Gastrocnemius medialis (tissue), 4 donors: ENCODE measurements around the gene CTSE. TPM values are rescaled to one million over a fixed set of nuclear protein-coding genes. Genes with fewer than 3 reads are reported as not detected.
A peak's percentile ranks its signal among the peaks of the same experiment; 100 is the strongest.

ENCODE experiments used
- ATAC-seq, 2 donors: fragments of 150-250 bp; one replicate each; pipeline ENCODE4 v1.9.1; 2016
- DNase-seq, 2 donors: peaks; one replicate each; pipeline ENCODE4 v3.0.0-alpha.2; 2019
- H3K27ac ChIP-seq, 4 donors: fragments of 200-600 bp; sonication (generic); 1 replicate in 1 of 4; 2 replicates in 3 of 4; pipeline ENCODE4 v1.5.1; 2016 to 2018; ENCODE audit warnings: mild to moderate bottlenecking in 2 of 4, moderate library complexity in 1 of 4
- H3K27me3 ChIP-seq, 3 donors: fragments of 200-600 bp; sonication (generic) in 2 of 3; 1 replicate in 1 of 3; 2 replicates in 2 of 3; pipeline versions ENCODE4 v1.5.1 to v1.6.0; 2016 to 2019; ENCODE audit warnings: mild to moderate bottlenecking in 1 of 3, moderate library complexity in 1 of 3
- H3K36me3 ChIP-seq, 2 donors: fragments of 200-600 bp; sonication (generic) in 1 of 2; one replicate each; pipeline ENCODE4 v1.5.1; 2017 to 2018
- H3K4me1 ChIP-seq, 2 donors: fragments of 200-600 bp; sonication (generic) in 1 of 2; one replicate each; pipeline ENCODE4 v1.5.1; 2016 to 2017; ENCODE audit warnings: mild to moderate bottlenecking in 2 of 2
- H3K4me3 ChIP-seq, 4 donors: fragments of 200-600 bp; sonication (generic) in 3 of 4; 1 replicate in 1 of 4; 2 replicates in 3 of 4; pipeline ENCODE4 v1.5.1; 2016 to 2019; ENCODE audit warnings: mild to moderate bottlenecking in 2 of 4
- H3K9me3 ChIP-seq, 3 donors: fragments of 200-600 bp; sonication (generic) in 2 of 3; 1 replicate in 1 of 3; 2 replicates in 2 of 3; pipeline ENCODE4 v1.5.1; 2016 to 2019
- POLR2A ChIP-seq, 2 donors: fragments of 450-650 bp; IDR thresholded peaks; one replicate each; pipeline ENCODE4 v1.6.1; 2017; ENCODE audit warnings: antibody characterized with exemption in 2 of 2, mild to moderate bottlenecking in 2 of 2, moderate library complexity in 2 of 2
- in situ Hi-C, 4 donors: fragments of 200-750 bp; cut with MboI; loops; one replicate each; pipeline versions ENCODE4 v1.15.0 to v1.8.0; 2017; ENCODE audit warnings: low sequenced_read_pairs in 4 of 4
- intact Hi-C: fragments of 100-400 bp; cut with DNase I; formaldehyde crosslinking; loops from one replicate; pipeline ENCODE4 v1.15.1; 2023; ENCODE audit warnings: low total_unique reads
- total RNA-seq, 4 donors: library from RNA; depleted of rRNA; stranded (reverse); fragments of >200 nt; gene quantifications; one replicate each; pipeline versions ENCODE4 v1.1.0 to v1.2.3, GENCODE V29; 2016
- TF ChIP-seq, protein P1 (sequence below), 5 experiments: fragments of 450-650 bp in 3 of 5; fragments of 200-600 bp in 2 of 5; sonication (generic) in 2 of 5; IDR thresholded peaks in 4 of 5; conservative IDR thresholded peaks in 1 of 5; 1 replicate in 4 of 5; 2 replicates in 1 of 5; pipeline ENCODE4 v1.5.1; 2016 to 2019; ENCODE audit warnings: antibody characterized with exemption in 5 of 5, mild to moderate bottlenecking in 3 of 5, moderate library complexity in 3 of 5

The CTSE gene
- total RNA-seq, 4 donors from 2014 or later: not detected

GRCh38 chr1:206030191-206030590, 6.5 kb upstream of the CTSE start:
- TF ChIP-seq POLR2A (IDR thresholded peaks at IDR 0.05): no peak
- TF ChIP-seq, protein P1, sequence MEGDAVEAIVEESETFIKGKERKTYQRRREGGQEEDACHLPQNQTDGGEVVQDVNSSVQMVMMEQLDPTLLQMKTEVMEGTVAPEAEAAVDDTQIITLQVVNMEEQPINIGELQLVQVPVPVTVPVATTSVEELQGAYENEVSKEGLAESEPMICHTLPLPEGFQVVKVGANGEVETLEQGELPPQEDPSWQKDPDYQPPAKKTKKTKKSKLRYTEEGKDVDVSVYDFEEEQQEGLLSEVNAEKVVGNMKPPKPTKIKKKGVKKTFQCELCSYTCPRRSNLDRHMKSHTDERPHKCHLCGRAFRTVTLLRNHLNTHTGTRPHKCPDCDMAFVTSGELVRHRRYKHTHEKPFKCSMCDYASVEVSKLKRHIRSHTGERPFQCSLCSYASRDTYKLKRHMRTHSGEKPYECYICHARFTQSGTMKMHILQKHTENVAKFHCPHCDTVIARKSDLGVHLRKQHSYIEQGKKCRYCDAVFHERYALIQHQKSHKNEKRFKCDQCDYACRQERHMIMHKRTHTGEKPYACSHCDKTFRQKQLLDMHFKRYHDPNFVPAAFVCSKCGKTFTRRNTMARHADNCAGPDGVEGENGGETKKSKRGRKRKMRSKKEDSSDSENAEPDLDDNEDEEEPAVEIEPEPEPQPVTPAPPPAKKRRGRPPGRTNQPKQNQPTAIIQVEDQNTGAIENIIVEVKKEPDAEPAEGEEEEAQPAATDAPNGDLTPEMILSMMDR (IDR thresholded peaks at IDR 0.05 in 4 of 5, conservative IDR thresholded peaks at IDR 0.05 in 1 of 5): no peak
- no peak overlapping the region for H3K4me3 ChIP-seq
- no peak for DNase-seq
- ATAC-seq: no peak
- no peaks in the 10 kb centered on the region for H3K9me3 ChIP-seq
- H3K27ac ChIP-seq: no peak overlapping the region
- no peaks in the 10 kb centered on the region for H3K4me1 ChIP-seq
- intact Hi-C loops: loop anchor here (5.0 kb wide), 1 partner anchor 77 kb away; no protein-coding TSS in a partner anchor
- no peaks in the 10 kb centered on the region for H3K27me3 ChIP-seq
- in situ Hi-C loops: no loop called here
- no peaks in the 10 kb centered on the region for H3K36me3 ChIP-seq

DNA sequence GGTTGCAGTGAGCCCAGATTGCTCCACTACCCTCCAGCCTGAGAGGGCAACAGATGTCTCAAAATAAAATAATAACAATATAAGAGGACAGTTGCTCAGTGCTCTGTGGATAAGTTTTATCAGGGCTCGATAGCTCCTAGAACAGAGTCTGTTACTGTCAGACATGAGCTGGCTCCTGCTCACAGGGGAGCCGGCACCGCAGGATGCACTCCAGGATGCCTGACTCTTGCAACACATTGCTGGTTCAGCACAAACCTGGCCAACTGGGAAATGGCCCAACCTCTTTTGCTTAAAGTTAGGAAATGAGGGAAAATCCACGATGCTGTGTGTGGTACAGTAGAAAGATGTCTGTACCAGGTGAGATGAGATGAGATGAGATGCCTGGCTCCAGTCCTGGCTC, 5.8 kb upstream of the CTSE start:
- peak; percentile 36 to 60 for ATAC-seq
- in situ Hi-C loops: loop anchor here in 1 of 4 donors (5.0 kb wide), 1 partner anchor 73 kb away; no protein-coding TSS in a partner anchor

DNA sequence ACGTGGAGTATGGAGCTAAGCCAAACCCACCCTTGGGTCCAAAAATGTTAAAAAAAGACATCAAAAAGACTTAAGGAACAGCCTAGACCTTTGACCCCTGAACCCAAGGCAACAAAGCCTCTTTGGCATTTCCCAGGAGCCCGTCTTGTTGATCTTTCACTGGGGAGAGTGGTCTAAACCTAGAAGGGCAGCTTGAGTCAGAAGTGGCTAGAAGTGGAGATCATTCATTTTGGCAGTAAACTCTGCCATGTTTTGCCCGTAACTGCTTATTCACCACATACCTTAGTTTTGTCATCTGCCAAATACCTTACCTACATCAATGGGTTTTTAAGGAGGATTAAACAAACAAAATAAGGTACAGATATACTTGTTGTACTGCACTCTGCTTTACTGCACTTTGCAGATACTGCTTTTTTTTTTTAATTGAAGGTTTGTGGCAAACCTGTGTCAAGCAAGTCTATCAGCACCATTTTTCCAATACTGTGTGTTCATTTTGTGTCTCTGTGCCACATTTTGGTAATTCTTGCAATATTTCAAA, 1.7 kb upstream of the CTSE start:
- in situ Hi-C loops: loop anchor here in 1 of 4 donors (5.0 kb wide), 1 partner anchor 77 kb away; no protein-coding TSS in a partner anchor
- DNase-seq: no peak

More for the DNA sequence above, 5.8 kb upstream of the CTSE start:
- DNase-seq: peak in 1 of 2 donors; percentile 49
- H3K27ac ChIP-seq: no peak overlapping the region
- no peaks in the 10 kb centered on the region for H3K9me3 ChIP-seq
- no peaks in the 10 kb centered on the region for H3K36me3 ChIP-seq
- H3K4me3 ChIP-seq: no peak overlapping the region
- TF ChIP-seq POLR2A (IDR thresholded peaks at IDR 0.05): no peak
- TF ChIP-seq, protein P1 (IDR thresholded peaks at IDR 0.05 in 4 of 5, conservative IDR thresholded peaks at IDR 0.05 in 1 of 5): no peak
- intact Hi-C loops: no loop called here
- no peaks in the 10 kb centered on the region for H3K4me1 ChIP-seq
- H3K27me3 ChIP-seq: no peaks in the 10 kb centered on the region

DNA sequence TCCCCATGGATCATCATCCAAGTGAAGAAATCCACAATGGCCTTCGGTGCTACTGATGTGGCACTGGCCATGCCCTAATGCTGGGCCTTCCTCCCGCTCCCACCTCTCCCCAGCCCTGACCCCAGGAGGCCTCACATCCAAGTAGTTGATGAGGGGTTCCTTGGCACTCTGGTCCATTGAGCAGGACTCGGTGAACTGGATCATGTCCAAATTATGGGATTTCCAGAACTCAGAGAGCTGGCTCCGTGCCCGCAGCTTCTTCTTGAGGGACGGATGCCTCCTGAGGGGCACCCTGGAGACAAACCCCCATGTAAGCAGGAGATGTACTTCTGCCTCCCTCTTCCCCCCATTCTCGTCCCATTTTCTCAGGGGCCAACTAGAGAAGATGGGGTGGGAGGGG, 929 bp downstream of the CTSE start:
- Histone ChIP-seq H3K36me3 (no peaks in the 10 kb centered on the region), H3K9me3 (no peaks in the 10 kb centered on the region), H3K27ac (no peak overlapping the region), H3K4me3 (no peak overlapping the region), H3K27me3 (no peaks in the 10 kb centered on the region), H3K4me1 (no peaks in the 10 kb centered on the region)
- ATAC-seq (no peak), DNase-seq (no peak)
- intact Hi-C loops (no loop called here), in situ Hi-C loops (no loop called here)
- no peak for TF ChIP-seq POLR2A (IDR thresholded peaks at IDR 0.05)
- TF ChIP-seq, protein P1 (IDR thresholded peaks at IDR 0.05 in 4 of 5, conservative IDR thresholded peaks at IDR 0.05 in 1 of 5): no peak

More for the DNA sequence above, 1.7 kb upstream of the CTSE start:
- ATAC-seq: no peak
- TF ChIP-seq POLR2A (IDR thresholded peaks at IDR 0.05): no peak
- TF ChIP-seq, protein P1 (IDR thresholded peaks at IDR 0.05 in 4 of 5, conservative IDR thresholded peaks at IDR 0.05 in 1 of 5): no peak
- intact Hi-C loops: no loop called here
- Histone ChIP-seq H3K27ac (no peak overlapping the region), H3K36me3 (no peaks in the 10 kb centered on the region), H3K9me3 (no peaks in the 10 kb centered on the region), H3K27me3 (no peaks in the 10 kb centered on the region), H3K4me1 (no peaks in the 10 kb centered on the region), H3K4me3 (no peak overlapping the region)
